ENCODE measurements around the gene STARD7.

The STARD7 gene

GRCh38 chr2:96247896-96248295 is 39.3 kb upstream of the STARD7 start:
- no peaks in the 10 kb centered on the region for H3K9me3 ChIP-seq (replicated peaks; ENCODE audit: insufficient read depth, low read length)
- no peaks in the 10 kb centered on the region for H3K9me2 ChIP-seq (replicated peaks; ENCODE audit: insufficient read depth, low read length)
- H3K4me1 ChIP-seq (ENCODE audit: low read length) = peaks cover 56% of the 10 kb centered on the region
- no peaks in the 10 kb centered on the region; the same call in 1 of the 2 replicates for H3K36me3 ChIP-seq (replicated peaks; ENCODE audit: insufficient read depth, low read length)
- H3K4me3 ChIP-seq (ENCODE audit: low read length) = no peak overlapping the region
- peaks cover 24% of the 10 kb centered on the region for H3F3A ChIP-seq (ENCODE audit: insufficient read depth, low read length)
- H2AFZ ChIP-seq (ENCODE audit: low read length) = no peak overlapping the region
- H4K20me1 ChIP-seq (ENCODE audit: insufficient read depth, low read length) = no peaks in the 10 kb centered on the region
- no peaks in the 10 kb centered on the region for H3K79me2 ChIP-seq (ENCODE audit: low read length)
- no peak overlapping the region for H3K27ac ChIP-seq (ENCODE audit: low read length)
- TF ChIP-seq CTCF (IDR thresholded peaks at IDR 0.05; ENCODE audit: low read length) = no peak
- H3K4me2 ChIP-seq (ENCODE audit: low read depth, low read length) = no peak overlapping the region
- no peaks in the 10 kb centered on the region for H3K27me3 ChIP-seq (replicated peaks; ENCODE audit: insufficient read depth, low read length)
- no peak for DNase-seq
- no peak overlapping the region for H3K9ac ChIP-seq (ENCODE audit: low read length)

DNA sequence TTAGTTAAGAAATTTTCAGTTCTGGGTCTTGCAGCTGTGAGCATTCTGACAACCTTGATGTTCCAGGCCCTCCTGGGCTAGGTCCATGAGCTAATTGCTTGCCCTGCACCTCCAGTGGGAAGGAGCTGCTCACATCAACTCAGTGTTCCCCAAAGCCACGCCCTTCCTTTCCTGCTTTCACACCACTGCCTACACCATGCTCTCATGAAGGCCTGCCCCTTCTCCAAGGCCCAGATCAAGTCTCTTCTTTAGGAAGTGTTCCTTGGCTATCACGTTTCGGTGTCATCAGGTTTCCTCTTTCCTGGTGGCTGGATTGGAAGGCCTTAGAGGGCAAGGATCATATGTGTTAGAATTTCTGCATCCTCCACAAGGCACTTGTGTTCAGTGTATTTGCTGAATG is 38.4 kb upstream of the STARD7 start:
- Histone ChIP-seq H3K4me1 (ENCODE audit: low read length) (peaks cover 54% of the 10 kb centered on the region), H3K9me2 (replicated peaks; ENCODE audit: insufficient read depth, low read length) (no peaks in the 10 kb centered on the region), H3K79me2 (ENCODE audit: low read length) (no peaks in the 10 kb centered on the region), H3K4me2 (ENCODE audit: low read depth, low read length) (no peak overlapping the region), H2AFZ (ENCODE audit: low read length) (no peak overlapping the region), H3K9me3 (replicated peaks; ENCODE audit: insufficient read depth, low read length) (no peaks in the 10 kb centered on the region), H3K27me3 (replicated peaks; ENCODE audit: insufficient read depth, low read length) (no peaks in the 10 kb centered on the region), H3K9ac (ENCODE audit: low read length) (no peak overlapping the region), H3F3A (ENCODE audit: insufficient read depth, low read length) (peaks cover 32% of the 10 kb centered on the region), H3K36me3 (replicated peaks; ENCODE audit: insufficient read depth, low read length) (no peaks in the 10 kb centered on the region), H4K20me1 (ENCODE audit: insufficient read depth, low read length) (no peaks in the 10 kb centered on the region), H3K4me3 (ENCODE audit: low read length) (no peak overlapping the region), H3K27ac (ENCODE audit: low read length) (peak overlapping the region; percentile 61; the same call in 1 of the 2 replicates)
- no peak for DNase-seq
- TF ChIP-seq EZH2phosphoT487 (IDR thresholded peaks at IDR 0.05; ENCODE audit: low read length) = no peak
- TF ChIP-seq EZH2 (optimal IDR thresholded peaks at IDR 0.05; ENCODE audit: low read depth, low read length) = no peak
- no peak for TF ChIP-seq CTCF (IDR thresholded peaks at IDR 0.05; ENCODE audit: low read length)

DNA sequence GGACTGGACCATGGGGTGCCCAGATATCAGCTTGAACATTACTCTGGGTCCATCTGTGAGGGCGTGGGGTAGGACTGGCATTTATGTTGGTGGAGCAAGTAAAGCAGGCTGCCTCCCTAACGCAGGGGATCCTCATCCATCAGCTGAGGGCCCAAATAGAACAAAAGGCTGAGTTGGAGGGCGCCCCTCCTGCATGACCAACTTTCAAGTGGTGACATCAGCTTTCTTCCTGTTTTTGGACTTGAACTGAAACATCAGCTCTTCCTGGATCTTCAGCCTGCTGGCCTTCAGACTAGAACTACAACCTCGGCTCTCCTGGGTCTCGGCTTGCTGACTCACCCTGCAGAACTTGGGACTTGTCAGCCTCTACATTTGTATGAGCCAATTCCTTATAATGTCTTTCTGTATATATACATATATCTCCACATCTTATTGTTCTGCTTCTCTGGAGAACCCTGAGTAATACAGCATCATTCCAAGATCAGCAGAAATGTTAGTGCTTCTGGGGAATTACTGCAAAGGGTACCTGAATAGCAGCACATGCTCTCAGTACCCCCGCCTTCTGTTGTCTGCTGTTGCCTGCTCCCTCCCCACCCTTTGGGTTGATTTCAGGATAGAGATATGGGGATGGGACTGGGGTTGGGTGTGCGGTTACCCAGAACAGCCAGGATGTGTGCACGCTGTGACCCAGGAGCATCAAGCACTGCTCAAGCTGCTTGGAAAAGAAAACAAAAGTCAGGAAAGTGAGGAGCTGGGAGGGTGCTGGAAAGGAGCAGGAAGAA is 37.2 kb upstream of the STARD7 start:
- Histone ChIP-seq H3F3A (ENCODE audit: insufficient read depth, low read length) (peaks cover 44% of the 10 kb centered on the region), H3K9me2 (replicated peaks; ENCODE audit: insufficient read depth, low read length) (no peaks in the 10 kb centered on the region), H3K79me2 (ENCODE audit: low read length) (no peaks in the 10 kb centered on the region), H3K9me3 (replicated peaks; ENCODE audit: insufficient read depth, low read length) (no peaks in the 10 kb centered on the region), H2AFZ (ENCODE audit: low read length) (no peak overlapping the region), H3K4me2 (ENCODE audit: low read depth, low read length) (peak overlapping the region; percentile 4; the same call in 1 of the 2 replicates), H3K4me1 (ENCODE audit: low read length) (peaks cover 54% of the 10 kb centered on the region), H3K36me3 (replicated peaks; ENCODE audit: insufficient read depth, low read length) (no peaks in the 10 kb centered on the region), H3K27me3 (replicated peaks; ENCODE audit: insufficient read depth, low read length) (no peaks in the 10 kb centered on the region), H4K20me1 (ENCODE audit: insufficient read depth, low read length) (no peaks in the 10 kb centered on the region), H3K9ac (ENCODE audit: low read length) (no peak overlapping the region), H3K27ac (ENCODE audit: low read length) (peak overlapping the region; percentile 61; the same call in 1 of the 2 replicates), H3K4me3 (ENCODE audit: low read length) (no peak overlapping the region)
- DNase-seq = peak; percentile 61
- TF ChIP-seq CTCF (IDR thresholded peaks at IDR 0.05; ENCODE audit: low read length) (no peak), EZH2phosphoT487 (IDR thresholded peaks at IDR 0.05; ENCODE audit: low read length) (no peak), EZH2 (optimal IDR thresholded peaks at IDR 0.05; ENCODE audit: low read depth, low read length) (no peak)

All from MM.1S (cell line).